Measurements from ENCODE around the gene CDC42EP2.
A peak's percentile ranks its signal among the peaks of the same experiment; 100 is the strongest.

Gene CDC42EP2, protein sequence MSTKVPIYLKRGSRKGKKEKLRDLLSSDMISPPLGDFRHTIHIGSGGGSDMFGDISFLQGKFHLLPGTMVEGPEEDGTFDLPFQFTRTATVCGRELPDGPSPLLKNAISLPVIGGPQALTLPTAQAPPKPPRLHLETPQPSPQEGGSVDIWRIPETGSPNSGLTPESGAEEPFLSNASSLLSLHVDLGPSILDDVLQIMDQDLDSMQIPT

DNA sequence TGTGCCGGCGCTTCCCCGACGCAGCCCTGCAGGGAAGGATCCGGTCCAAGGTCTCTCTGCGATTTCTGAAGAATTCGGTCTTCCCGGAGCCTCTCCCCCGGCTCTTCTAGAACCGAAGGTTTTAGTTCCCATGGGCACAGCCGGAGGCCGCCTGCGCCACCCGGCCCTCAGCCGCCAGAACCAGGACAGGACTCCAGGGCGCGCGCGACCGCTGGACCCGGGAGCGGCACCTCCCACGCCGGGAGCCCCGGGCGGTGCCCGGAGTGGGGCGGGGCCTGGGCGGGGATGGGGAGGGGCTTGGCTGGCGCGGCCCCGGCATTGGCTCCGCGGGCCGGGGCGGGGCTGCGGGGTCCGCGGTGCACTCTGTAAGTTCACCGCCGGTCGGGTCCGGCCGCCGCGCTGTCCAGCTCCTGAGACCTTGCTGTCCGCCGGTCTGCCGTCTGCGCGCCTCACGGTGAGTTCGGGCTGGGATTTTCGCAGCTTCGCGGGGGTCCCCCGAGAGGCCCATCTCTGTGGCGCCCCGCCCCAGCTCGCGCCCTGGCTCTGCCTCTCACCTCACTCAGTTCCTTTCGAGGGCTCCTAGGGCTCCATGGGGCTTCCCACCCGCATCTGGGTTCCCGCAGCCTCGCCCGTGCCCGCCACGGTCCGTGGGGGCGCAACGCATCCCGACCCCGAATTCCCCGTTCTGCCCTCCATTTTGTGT is at the start of gene CDC42EP2:
Gene CDC42EP2, plus strand, starts transcription at position 366 of the 703 bp plus-strand sequence. CDS start 6,033 bp downstream, outside the sequence.
- TF ChIP-seq, protein P1, sequence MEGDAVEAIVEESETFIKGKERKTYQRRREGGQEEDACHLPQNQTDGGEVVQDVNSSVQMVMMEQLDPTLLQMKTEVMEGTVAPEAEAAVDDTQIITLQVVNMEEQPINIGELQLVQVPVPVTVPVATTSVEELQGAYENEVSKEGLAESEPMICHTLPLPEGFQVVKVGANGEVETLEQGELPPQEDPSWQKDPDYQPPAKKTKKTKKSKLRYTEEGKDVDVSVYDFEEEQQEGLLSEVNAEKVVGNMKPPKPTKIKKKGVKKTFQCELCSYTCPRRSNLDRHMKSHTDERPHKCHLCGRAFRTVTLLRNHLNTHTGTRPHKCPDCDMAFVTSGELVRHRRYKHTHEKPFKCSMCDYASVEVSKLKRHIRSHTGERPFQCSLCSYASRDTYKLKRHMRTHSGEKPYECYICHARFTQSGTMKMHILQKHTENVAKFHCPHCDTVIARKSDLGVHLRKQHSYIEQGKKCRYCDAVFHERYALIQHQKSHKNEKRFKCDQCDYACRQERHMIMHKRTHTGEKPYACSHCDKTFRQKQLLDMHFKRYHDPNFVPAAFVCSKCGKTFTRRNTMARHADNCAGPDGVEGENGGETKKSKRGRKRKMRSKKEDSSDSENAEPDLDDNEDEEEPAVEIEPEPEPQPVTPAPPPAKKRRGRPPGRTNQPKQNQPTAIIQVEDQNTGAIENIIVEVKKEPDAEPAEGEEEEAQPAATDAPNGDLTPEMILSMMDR (IDR thresholded peaks at IDR 0.05; ENCODE audit: insufficient read depth, low read length, missing control alignments) = no peak
- DNase-seq (ENCODE audit: low read depth, low spot score) = no peak
- ChIA-PET POLR2A (interaction anchor here (1.0 to 4.9 kb wide), 8 partner anchors 14 to 52 kb away, joined by 3 to 54 read pairs (median 3); partner anchors contain the start of gene DPF2), CTCF (interaction anchor here (0.7 to 34.5 kb wide), 19 partner anchors 15 to 158 kb away, joined by 3 to 1993 read pairs (median 5); partner anchors contain the start of genes CAPN1, DPF2, POLA2 and TIGD3)
- H3K4me3 ChIP-seq (ENCODE audit: low read depth, low read length) = peak within 1 kb of the TSS; percentile 87

DNA sequence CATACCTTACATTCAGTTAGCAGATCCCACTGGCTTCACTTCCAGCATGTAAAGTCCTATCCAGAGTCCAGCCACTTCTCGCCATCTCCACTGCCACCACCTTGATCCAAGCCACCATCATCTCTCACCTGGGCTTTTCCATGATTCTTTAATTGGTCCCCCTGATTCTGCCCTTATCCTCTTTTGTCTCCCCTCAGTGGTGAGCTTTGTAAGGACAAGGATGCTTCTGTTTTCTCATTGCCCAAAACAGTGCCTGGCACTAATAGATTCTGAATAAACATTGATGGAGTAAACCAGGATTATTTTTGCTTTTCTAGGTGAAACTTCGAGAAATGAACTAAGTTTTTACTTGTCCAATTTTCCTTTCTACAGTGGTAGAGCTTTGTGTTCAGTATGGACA is 48.5 kb upstream of the CDC42EP2 start:
- ChIA-PET CTCF (interaction anchor here (0.8 to 52.1 kb wide), 18 partner anchors 8 to 276 kb away, joined by 3 to 1993 read pairs (median 4); partner anchors contain the start of genes CDC42EP2, DPF2 and SYVN1), POLR2A (no interaction called here)
- H3K4me3 ChIP-seq (ENCODE audit: low read depth, low read length) = no peak overlapping the region
- TF ChIP-seq, protein P1 (IDR thresholded peaks at IDR 0.05; ENCODE audit: insufficient read depth, low read length, missing control alignments) = peak; percentile 32
- DNase-seq (ENCODE audit: low read depth, low spot score) = no peak

DNA sequence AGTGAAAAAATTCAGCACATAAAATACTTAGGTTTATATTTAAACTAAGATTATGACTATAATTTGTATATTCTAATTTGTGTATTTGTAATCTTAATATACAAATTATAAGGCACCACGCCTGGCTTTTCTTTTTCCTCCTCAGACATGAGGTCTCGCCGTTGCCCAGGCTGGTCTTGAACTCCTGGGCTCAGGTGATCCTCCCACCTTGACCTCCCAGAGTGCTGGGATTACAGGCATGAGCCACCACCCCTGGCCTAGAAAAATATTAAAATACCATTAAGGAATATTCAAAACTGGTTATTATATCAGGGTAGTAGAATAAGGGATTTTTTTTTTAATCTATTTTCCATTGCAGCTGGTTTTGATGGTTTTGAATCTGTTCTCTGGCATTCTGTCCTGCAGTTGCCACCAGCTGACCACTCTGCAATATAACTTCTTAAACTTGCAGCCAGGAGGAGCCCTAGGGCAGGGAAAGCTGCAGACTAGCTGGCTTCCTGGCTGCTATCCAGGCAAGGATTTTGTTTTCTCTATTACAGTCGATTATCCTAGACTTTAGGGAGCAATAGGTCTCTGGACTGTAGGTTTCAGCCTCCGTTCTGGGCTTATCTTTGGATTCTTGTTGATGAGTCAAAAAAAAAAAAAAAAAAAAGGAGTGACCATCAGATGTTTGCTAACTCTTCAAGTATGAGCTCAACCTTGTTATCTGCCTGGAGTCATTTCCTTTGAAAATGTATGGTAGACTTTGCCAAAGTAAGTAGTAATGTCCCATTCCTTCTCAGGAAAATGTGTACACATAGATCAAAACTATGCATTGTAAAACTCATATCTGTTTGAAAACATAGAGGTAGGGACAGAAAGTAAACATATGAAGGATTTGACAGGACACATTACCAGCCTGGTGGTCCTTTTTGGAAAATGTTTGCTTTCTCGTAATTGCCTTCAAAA is 39.7 kb upstream of the CDC42EP2 start:
- TF ChIP-seq, protein P1 (IDR thresholded peaks at IDR 0.05; ENCODE audit: insufficient read depth, low read length, missing control alignments) = peak; percentile 69
- no peak overlapping the region for H3K4me3 ChIP-seq (ENCODE audit: low read depth, low read length)
- DNase-seq (ENCODE audit: low read depth, low spot score) = peak; percentile 92
- ChIA-PET POLR2A (interaction anchor here (0.6 to 4.7 kb wide), 12 partner anchors 13 to 148 kb away, joined by 3 to 54 read pairs (median 6); partner anchors contain the start of genes CDC42EP2, DPF2, NEAT1 and POLA2), CTCF (interaction anchor here (0.7 to 52.1 kb wide), 21 partner anchors 10 to 246 kb away, joined by 3 to 1993 read pairs (median 5); partner anchors contain the start of genes CDC42EP2, DPF2, POLA2 and TIGD3)

DNA sequence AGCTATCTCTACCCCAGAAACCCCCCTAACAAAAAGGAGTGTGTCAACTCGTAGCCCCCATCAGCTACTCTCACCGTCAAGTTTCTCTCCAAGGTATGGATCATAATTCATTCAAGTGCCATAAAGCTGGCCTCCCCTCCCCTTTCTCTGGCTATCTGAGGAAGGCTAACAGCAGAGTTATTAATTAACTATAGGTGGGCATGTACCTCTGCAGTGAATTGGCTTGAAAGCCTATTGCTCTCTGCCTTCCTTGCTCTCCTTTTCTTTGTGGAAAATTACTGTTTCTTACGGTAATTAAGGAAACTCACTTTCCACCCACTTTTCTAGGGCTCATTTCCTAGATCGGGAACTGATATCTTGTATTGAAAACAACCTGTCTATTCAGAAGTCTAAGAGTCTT is 38.8 kb upstream of the CDC42EP2 start:
- ChIA-PET POLR2A (interaction anchor here (1.0 to 4.7 kb wide), 9 partner anchors 14 to 147 kb away, joined by 3 to 54 read pairs (median 7); partner anchors contain the start of genes CDC42EP2, DPF2, NEAT1 and POLA2), CTCF (interaction anchor here (0.7 to 52.1 kb wide), 11 partner anchors 10 to 245 kb away, joined by 3 to 1993 read pairs (median 8); partner anchors contain the start of genes CDC42EP2, DPF2, POLA2 and TIGD3)
- TF ChIP-seq, protein P1 (IDR thresholded peaks at IDR 0.05; ENCODE audit: insufficient read depth, low read length, missing control alignments) = no peak
- H3K4me3 ChIP-seq (ENCODE audit: low read depth, low read length) = no peak overlapping the region
- DNase-seq (ENCODE audit: low read depth, low spot score) = no peak

DNA sequence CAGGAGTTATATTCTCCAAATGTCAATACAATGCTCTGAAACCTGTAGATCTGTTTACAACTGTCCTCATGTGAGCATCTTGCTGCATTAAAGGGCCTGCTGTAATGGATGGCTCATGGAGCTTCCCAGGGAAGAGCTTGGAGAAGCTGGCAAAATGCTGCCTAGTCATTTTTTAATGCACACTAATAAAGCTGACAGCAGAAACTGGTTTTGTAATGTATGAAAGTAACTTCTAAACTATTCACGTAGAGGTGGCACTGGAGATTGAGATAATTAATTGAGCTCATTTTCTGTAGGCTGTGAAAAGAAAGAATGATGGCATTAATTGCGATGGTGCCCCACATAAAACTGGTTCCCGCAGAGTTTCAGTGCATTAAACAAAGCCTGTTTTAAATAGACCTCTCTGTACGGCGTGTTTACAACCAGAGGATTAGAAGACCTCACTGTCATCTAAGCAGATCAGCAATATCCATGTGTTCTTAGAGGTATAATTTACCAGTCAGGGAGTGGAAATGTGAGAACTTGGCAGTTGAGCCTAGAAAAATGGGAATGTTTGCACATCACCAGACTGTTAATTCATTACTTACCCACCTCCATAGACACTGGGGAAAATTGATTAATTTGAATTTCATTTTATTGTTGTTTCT is 36.9 kb upstream of the CDC42EP2 start:
- CTCF ChIA-PET = interaction anchor here (0.8 to 52.1 kb wide), 11 partner anchors 9 to 75 kb away, joined by 3 to 1993 read pairs (median 5); partner anchors contain the start of genes CDC42EP2, DPF2 and POLA2
- TF ChIP-seq, protein P1 (IDR thresholded peaks at IDR 0.05; ENCODE audit: insufficient read depth, low read length, missing control alignments) = no peak
- DNase-seq (ENCODE audit: low read depth, low spot score) = no peak
- H3K4me3 ChIP-seq (ENCODE audit: low read depth, low read length) = no peak overlapping the region
- POLR2A ChIA-PET = interaction anchor here (0.6 to 4.7 kb wide), 6 partner anchors 13 to 226 kb away, joined by 3 to 54 read pairs (median 3); partner anchors contain the start of genes CDC42EP2 and DPF2
